Esophagus squamous epithelium (tissue), 4 donors: Measurements from ENCODE around the gene PALM.

Source experiments
- POLR2A ChIP-seq, 4 donors: fragments of 450-650 bp; IDR thresholded peaks; one replicate each; pipeline ENCODE4 v1.6.1; 2017; ENCODE audit warnings: antibody characterized with exemption in 4 of 4, mild to moderate bottlenecking in 4 of 4, moderate library complexity in 3 of 4
- TF ChIP-seq, protein P1 (sequence below), 6 experiments: fragments of 450-650 bp in 4 of 6; fragments of 200-600 bp in 2 of 6; sonication (generic) in 2 of 6; IDR thresholded peaks; one replicate each; pipeline ENCODE4 v1.5.1; 2016 to 2019; ENCODE audit warnings: antibody characterized with exemption in 6 of 6, mild to moderate bottlenecking in 4 of 6, moderate library complexity in 4 of 6

DNA sequence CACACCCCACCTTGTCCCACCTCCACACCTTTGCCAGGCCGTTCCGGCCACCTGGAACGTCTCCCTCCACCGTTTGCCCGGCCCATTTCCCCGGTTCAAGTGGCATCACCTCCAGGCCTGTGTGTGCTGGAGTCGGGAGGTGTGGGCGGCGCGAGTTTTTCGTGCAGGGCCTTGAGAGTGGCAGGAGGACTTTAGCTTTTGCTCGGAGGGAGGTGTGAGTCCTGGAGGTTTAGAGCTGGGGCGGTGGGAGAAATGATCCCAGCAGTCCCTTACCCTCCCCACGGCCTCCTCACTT lies 4.3 kb upstream of the PALM start:
- no peak for TF ChIP-seq POLR2A (IDR thresholded peaks at IDR 0.05)
- TF ChIP-seq, protein P1, sequence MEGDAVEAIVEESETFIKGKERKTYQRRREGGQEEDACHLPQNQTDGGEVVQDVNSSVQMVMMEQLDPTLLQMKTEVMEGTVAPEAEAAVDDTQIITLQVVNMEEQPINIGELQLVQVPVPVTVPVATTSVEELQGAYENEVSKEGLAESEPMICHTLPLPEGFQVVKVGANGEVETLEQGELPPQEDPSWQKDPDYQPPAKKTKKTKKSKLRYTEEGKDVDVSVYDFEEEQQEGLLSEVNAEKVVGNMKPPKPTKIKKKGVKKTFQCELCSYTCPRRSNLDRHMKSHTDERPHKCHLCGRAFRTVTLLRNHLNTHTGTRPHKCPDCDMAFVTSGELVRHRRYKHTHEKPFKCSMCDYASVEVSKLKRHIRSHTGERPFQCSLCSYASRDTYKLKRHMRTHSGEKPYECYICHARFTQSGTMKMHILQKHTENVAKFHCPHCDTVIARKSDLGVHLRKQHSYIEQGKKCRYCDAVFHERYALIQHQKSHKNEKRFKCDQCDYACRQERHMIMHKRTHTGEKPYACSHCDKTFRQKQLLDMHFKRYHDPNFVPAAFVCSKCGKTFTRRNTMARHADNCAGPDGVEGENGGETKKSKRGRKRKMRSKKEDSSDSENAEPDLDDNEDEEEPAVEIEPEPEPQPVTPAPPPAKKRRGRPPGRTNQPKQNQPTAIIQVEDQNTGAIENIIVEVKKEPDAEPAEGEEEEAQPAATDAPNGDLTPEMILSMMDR (IDR thresholded peaks at IDR 0.05) = no peak
